Adrenal gland (tissue), 5 donors: Measurements from ENCODE around the gene KRTDAP.

ENCODE experiments used
- CTCF ChIP-seq, 6 experiments: fragments of 450-650 bp in 4 of 6; fragments of 200-600 bp in 2 of 6; sonication (generic) in 1 of 6; IDR thresholded peaks; 1 replicate in 5 of 6; 2 replicates in 1 of 6; pipeline versions ENCODE4 v1.5.1 to v1.8.0; 2016 to 2021; ENCODE audit warnings: antibody characterized with exemption in 6 of 6, mild to moderate bottlenecking in 2 of 6, moderate library complexity in 1 of 6
- POLR2A ChIP-seq, 2 donors: fragments of 450-650 bp; IDR thresholded peaks; one replicate each; pipeline ENCODE4 v1.6.1; 2017; ENCODE audit warnings: antibody characterized with exemption in 2 of 2, mild to moderate bottlenecking in 2 of 2, moderate library complexity in 1 of 2
- donor health status: DM: no; HTN: no; CAD: no.

DNA sequence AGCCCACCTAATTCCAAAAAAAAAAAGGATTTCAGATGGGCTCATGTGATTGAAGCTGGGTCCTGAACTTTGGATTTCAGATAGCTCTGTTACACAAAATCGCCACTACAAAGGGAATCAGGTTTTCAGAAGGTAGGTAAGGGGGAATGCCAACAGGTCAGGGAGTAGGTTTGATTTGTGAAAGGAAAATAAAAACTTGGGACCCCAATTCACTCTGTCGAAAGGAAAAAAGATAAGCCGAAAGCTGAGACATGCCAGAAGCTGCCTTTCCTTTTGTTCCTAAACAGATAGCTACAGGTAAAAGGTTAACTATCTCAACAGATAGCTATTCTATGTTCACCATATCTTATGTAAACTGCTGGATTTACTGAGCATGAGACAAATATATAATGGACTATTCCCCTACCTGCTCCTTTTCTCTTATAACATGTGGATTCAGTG lies 4.0 kb downstream of the KRTDAP start:
- TF ChIP-seq CTCF (IDR thresholded peaks at IDR 0.05) = no peak
- TF ChIP-seq POLR2A (IDR thresholded peaks at IDR 0.05) = no peak
